ENCODE data around the gene C3orf20. TPM values are rescaled to one million over a fixed set of nuclear protein-coding genes. Genes with fewer than 3 reads are reported as not detected.

Gene C3orf20
- total RNA-seq, 4 donors from 2014 or later = 0.29 TPM; not detected in 3

DNA sequence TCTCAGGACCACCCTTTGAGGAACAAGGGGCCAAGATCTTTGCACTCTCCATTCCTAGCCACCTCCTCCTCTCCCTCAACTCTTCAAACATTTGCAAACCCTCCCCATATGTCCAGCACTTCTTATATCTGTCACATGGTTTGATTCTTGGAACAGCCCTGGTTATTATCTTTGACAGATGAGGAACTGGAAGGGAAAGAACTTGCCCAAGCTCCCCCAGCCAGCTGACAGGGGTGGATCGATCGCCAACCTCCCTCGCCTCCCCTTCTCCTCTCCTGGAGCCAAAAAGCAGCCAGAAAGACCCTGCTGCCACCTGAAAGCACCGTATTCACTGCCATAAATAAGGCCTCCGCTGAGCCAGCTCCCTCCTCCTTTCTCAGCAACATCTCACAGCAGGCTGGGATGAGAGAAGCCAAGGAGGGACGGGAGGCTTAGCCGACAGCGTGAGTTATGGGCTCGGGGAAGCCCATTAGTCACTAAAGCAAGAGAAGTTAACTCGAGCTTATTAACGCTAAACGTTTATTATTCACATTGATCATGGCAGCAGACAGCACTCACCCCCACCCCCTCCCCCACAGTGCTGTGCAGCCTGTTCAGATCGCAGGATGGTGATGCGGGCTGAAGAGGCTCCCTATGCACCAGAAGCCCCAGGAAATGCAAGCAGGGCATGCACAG is 121.6 kb downstream of the C3orf20 start:
- H3K4me3 ChIP-seq (replicated peaks in 1 of 3) = no peak overlapping the region
- H3K27ac ChIP-seq = no peak overlapping the region
- H3K36me3 ChIP-seq = no peaks in the 10 kb centered on the region
- no peak for DNase-seq
- intact Hi-C loops (cut with DNase I) = no loop called here
- H3K9me3 ChIP-seq = no peaks in the 10 kb centered on the region
- 64 to 75% methylated on average over 13 to 14 of the region's 14 CpGs for WGBS, 2 donors
- H3K4me1 ChIP-seq = peaks cover 0 to 7% of the 10 kb centered on the region in 2 donors
- H3K27me3 ChIP-seq = no peaks in the 10 kb centered on the region
- TF ChIP-seq, protein P1, sequence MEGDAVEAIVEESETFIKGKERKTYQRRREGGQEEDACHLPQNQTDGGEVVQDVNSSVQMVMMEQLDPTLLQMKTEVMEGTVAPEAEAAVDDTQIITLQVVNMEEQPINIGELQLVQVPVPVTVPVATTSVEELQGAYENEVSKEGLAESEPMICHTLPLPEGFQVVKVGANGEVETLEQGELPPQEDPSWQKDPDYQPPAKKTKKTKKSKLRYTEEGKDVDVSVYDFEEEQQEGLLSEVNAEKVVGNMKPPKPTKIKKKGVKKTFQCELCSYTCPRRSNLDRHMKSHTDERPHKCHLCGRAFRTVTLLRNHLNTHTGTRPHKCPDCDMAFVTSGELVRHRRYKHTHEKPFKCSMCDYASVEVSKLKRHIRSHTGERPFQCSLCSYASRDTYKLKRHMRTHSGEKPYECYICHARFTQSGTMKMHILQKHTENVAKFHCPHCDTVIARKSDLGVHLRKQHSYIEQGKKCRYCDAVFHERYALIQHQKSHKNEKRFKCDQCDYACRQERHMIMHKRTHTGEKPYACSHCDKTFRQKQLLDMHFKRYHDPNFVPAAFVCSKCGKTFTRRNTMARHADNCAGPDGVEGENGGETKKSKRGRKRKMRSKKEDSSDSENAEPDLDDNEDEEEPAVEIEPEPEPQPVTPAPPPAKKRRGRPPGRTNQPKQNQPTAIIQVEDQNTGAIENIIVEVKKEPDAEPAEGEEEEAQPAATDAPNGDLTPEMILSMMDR (IDR thresholded peaks at IDR 0.05) = no peak
- no peak for TF ChIP-seq POLR2A (IDR thresholded peaks at IDR 0.05)

GRCh38 chr3:14797731-14798130 is 122.8 kb downstream of the C3orf20 start:
- H3K9me3 ChIP-seq = no peaks in the 10 kb centered on the region
- H3K4me3 ChIP-seq (replicated peaks in 1 of 3) = no peak overlapping the region
- H3K36me3 ChIP-seq = no peaks in the 10 kb centered on the region
- DNase-seq = no peak
- intact Hi-C loops (cut with DNase I) = no loop called here
- TF ChIP-seq, protein P1 (IDR thresholded peaks at IDR 0.05) = no peak
- no peak for TF ChIP-seq POLR2A (IDR thresholded peaks at IDR 0.05)
- no peak overlapping the region for H3K27ac ChIP-seq
- H3K27me3 ChIP-seq = no peaks in the 10 kb centered on the region
- 72 to 80% methylated on average over 4 of the region's 4 CpGs for WGBS, 2 donors
- H3K4me1 ChIP-seq = peaks cover 0 to 7% of the 10 kb centered on the region in 2 donors

- no peak for DNase-seq
- no peak overlapping the region for H3K4me3 ChIP-seq (replicated peaks in 1 of 3)
- H3K9me3 ChIP-seq = no peaks in the 10 kb centered on the region
- no peak for TF ChIP-seq POLR2A (IDR thresholded peaks at IDR 0.05)
- TF ChIP-seq, protein P1 (IDR thresholded peaks at IDR 0.05) = no peak
- WGBS, 2 donors = 87 to 88% methylated on average over 6 of the region's 6 CpGs
- intact Hi-C loops (cut with DNase I) = no loop called here
- peaks cover 0 to 7% of the 10 kb centered on the region in 2 donors for H3K4me1 ChIP-seq
- H3K27ac ChIP-seq = no peak overlapping the region
- no peaks in the 10 kb centered on the region for H3K36me3 ChIP-seq
- H3K27me3 ChIP-seq = no peaks in the 10 kb centered on the region
Observed at GRCh38 chr3:14798231-14798630, 123.3 kb downstream of the C3orf20 start.

GRCh38 chr3:14799146-14799545 is 124.2 kb downstream of the C3orf20 start:
- no peaks in the 10 kb centered on the region for H3K4me1 ChIP-seq
- TF ChIP-seq POLR2A (IDR thresholded peaks at IDR 0.05) = no peak
- TF ChIP-seq, protein P1 (IDR thresholded peaks at IDR 0.05) = no peak
- DNase-seq = no peak
- intact Hi-C loops (cut with DNase I) = no loop called here
- no peak overlapping the region for H3K4me3 ChIP-seq (replicated peaks in 1 of 3)
- H3K9me3 ChIP-seq = no peaks in the 10 kb centered on the region
- no peaks in the 10 kb centered on the region for H3K36me3 ChIP-seq
- H3K27me3 ChIP-seq = no peaks in the 10 kb centered on the region
- WGBS, 2 donors = 87 to 88% methylated on average over 4 of the region's 4 CpGs
- no peak overlapping the region for H3K27ac ChIP-seq

DNA sequence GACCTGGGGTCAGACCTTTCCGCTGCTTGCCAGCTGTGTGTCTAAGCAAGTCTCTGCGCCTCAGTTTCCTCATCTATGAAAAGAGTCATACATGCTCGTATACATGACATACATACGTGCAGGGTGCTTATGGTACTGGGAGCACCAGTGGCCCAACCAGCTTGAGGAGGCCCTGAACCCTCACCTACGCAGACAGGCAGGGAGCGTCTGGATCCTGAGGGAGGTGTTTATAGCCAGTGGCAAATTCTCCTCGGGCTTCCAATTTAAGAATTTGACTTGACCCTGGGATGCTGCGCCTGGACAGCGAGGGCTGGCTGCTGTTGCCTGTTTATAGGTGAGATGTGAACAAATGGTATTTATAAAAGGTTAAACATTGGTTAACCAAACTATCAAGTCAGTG is 126.1 kb downstream of the C3orf20 start:
- peaks cover 0 to 5% of the 10 kb centered on the region in 2 donors for H3K4me1 ChIP-seq
- H3K9me3 ChIP-seq = no peaks in the 10 kb centered on the region
- DNase-seq = no peak
- H3K27ac ChIP-seq = no peak overlapping the region
- TF ChIP-seq, protein P1 (IDR thresholded peaks at IDR 0.05) = no peak
- TF ChIP-seq POLR2A (IDR thresholded peaks at IDR 0.05) = no peak
- H3K4me3 ChIP-seq (replicated peaks in 1 of 3) = no peak overlapping the region
- no peaks in the 10 kb centered on the region for H3K36me3 ChIP-seq
- 95 to 97% methylated on average over 9 of the region's 9 CpGs for WGBS, 2 donors
- H3K27me3 ChIP-seq = no peaks in the 10 kb centered on the region
- intact Hi-C loops (cut with DNase I) = no loop called here
